GM10266 (cell line): ENCODE results near the gene MYO5B.
"Not testable (repeated sequence)": the region's sequence is repeated elsewhere in the genome, so short reads cannot be mapped to it uniquely, and the experiment has no call there.

Source experiments
- DNase-seq: peaks from one replicate; pipeline ENCODE4 v3.0.0; 2012; ENCODE audit errors: extremely low spot score
- TF ChIP-seq, protein P1 (sequence below): IDR thresholded peaks from 2 replicates; pipeline ENCODE4 v1.5.1; 2012; ENCODE audit warnings: mild to moderate bottlenecking, low read depth; ENCODE audit not compliant: control insufficient read depth, insufficient read depth; ENCODE audit errors: missing control alignments

MYO5B gene

DNA sequence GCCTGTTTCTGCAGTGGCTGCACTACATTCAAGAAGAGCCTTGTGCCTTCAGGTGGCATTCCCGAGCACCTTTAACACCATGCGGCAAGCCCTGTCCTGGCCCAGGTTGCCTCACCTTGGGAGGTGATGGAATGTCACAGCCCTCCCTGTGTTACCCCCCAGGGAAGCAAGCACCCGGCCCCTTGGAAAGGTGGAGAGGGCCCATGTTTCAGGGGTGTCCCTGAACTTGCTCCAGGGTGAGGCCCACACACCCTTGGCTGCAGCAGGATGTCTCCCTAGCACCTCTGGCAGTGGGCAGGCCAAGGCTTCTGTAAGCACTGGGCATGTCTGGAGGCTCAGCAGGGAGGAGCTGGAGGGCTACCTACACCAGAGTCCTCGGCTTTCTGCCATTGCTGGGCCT is 352.3 kb downstream of the MYO5B start:
- TF ChIP-seq, protein P1, sequence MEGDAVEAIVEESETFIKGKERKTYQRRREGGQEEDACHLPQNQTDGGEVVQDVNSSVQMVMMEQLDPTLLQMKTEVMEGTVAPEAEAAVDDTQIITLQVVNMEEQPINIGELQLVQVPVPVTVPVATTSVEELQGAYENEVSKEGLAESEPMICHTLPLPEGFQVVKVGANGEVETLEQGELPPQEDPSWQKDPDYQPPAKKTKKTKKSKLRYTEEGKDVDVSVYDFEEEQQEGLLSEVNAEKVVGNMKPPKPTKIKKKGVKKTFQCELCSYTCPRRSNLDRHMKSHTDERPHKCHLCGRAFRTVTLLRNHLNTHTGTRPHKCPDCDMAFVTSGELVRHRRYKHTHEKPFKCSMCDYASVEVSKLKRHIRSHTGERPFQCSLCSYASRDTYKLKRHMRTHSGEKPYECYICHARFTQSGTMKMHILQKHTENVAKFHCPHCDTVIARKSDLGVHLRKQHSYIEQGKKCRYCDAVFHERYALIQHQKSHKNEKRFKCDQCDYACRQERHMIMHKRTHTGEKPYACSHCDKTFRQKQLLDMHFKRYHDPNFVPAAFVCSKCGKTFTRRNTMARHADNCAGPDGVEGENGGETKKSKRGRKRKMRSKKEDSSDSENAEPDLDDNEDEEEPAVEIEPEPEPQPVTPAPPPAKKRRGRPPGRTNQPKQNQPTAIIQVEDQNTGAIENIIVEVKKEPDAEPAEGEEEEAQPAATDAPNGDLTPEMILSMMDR: no peak
- no peak for DNase-seq

DNA sequence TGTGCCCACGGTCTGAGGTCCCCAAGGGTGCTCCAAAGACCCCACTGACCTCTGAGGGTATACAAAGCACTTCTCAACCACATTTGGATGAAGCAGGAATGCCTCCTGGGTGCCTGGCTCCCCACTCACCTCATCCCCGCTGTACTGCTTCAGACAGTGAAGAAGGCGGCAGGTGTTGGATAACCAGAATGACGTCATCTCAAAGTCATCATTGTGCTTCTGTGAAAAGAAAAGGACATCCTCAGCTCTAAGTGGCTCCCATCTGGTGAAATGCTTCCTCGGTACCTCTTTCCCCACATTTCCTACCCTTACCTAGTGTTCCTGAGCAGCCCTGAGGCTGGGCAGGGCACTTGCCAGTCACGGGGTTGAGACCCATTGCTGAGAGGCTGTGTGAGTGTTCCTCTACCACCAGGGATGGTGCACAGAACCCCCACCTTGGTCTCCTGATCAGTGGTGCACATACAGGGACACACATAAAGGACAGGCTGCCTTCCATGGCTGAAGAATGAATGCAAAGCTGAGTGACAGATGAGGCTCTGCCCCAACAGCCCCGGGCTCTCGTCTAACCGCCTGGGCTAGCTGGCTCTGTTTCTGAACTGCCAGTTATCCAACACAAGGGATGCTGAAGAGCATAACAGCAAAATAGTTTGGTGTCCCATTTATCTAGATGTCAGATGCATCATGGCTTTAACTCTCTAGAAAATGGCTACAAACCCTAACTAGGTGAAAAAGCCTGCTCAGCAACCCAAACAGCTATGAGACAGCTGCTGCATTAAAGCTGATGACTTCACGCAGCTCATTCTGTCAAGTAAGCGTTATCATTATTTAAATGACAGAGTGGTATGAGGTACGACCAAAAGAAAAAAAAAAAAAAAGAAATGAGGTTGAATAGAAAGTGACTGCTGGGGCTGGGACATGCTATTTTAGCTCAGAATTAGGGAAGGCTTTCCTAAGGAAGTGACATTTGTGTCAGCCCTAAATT is 353.4 kb downstream of the MYO5B start:
- TF ChIP-seq, protein P1: no peak

DNA sequence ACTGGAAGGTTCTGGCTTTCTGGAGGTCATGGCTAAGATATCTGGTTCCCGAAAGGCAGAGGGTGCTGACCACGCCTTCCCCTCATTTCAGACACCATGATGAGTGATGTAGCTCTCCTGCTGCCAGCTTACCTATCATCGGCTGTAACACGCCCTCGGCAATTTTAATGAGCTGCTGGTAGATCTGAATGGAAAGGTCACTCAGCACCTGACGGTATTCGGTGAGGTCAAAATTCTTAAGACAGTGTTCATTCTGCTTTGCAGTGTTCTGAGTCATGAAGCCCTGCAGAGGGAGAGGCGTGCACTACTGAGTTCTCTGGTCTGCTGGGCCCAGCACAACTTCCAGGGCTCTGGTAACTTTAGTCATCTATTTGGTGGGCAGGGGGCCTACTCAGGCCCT is 355.9 kb downstream of the MYO5B start:
- DNase-seq: no peak
- TF ChIP-seq, protein P1: no peak

More for the DNA sequence above, 353.4 kb downstream of the MYO5B start:
- no peak for DNase-seq

DNA sequence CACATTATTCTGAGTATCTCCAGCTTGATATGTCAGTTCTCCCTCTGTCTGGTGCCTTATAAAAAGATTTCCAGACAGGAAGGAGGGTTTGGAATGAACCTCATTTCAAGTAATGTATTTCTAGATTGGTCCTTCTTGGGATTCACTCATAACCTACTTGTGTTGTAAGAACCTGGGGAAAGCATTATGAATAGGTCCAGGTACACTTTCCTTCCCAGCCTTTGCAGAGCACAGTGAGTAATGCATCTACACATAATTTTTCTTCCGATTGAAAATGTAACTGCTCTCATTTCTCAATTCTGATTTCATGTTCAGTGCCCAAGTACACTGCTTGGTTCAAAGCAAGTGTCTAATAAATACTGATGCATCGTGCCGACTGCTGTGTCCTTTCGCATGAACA is 356.6 kb downstream of the MYO5B start:
- TF ChIP-seq, protein P1: no peak
- DNase-seq: no peak

DNA sequence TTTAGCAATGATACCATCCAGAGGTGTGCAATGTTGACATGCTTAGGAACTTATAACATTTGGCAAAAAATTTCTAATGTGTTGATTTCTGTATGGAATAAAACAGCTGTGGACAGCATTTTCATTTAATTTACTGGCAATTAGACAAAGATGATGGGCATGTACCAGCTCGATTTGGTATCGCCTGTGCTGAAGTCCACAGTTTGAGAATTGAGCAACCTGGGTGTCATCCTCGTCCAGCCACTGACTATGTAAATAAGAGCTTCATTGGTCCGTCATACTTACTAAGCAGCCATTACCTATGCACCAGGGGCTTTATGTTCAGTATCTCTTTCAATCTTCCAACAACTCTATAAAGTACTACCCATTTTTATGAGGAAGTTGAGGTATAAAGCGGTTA is 357.1 kb downstream of the MYO5B start:
- TF ChIP-seq, protein P1: no peak
- no peak for DNase-seq

DNA sequence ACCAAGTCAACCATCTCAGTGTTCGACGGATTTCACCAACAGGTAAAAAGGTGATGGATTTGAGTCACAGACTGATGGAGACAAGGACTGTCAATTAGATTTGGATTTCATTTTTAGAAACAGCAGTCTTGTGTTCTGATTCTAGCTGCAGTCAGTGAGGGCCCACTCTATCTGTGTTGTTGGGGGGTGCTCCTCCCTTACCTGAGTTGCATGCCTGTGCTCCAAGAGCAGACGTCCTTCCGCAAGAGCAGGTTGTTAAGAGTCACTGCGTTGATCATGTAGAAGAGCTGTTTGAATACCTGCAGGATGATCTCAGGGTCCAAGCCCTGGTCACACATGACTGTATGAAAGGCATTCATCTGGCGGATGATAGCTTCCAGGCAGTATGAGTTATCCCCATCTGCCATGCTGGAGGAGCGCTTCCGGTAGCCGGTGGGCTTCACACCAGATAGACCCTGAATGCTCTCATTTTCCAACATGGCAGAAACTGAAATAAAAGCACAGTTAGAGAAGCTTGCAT is 357.6 kb downstream of the MYO5B start:
- not testable (repeated sequence) for DNase-seq

DNA sequence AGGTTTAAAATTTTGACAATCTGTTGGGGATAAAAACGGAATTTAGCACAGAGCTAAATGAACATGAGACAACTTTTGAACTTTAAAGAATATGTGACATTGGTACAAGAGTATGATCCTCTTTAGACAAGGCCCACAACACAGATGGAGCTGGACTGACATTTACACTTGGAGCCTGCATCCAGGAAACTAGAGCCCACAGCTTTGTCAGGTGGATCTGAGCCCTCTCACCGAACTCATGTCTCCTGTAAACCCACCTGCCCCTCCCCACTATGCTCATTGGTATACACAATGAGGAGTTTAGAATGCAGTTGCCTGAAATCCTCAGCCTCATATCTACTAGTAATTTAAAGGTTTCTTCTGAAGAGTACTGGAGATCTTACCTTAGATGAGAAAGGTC is 359.5 kb downstream of the MYO5B start:
- no peak for DNase-seq
- TF ChIP-seq, protein P1: no peak

DNA sequence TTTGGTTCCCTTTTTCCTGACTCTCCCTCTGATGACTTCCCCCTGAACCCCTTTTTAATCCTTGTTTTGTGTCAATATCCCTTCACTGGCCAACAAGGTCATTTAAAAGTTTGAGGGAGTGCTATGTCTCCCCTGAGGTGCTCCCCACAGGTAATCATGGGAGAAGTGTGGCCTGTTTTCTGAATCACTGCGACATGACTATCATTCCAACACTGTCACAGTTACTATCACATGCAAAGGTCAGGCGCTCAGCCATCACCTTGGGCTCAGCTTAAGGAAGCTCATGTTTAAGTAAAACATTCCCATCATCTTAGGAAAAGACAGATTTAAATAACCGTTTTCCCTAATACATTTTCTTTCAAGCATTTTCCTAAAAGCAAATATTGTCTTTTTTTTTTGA is 360.7 kb downstream of the MYO5B start:
- TF ChIP-seq, protein P1: no peak
- DNase-seq: no peak
